HG03108 (cell line): ENCODE measurements around the gene ASTN2.
"Not testable (repeated sequence)": the region's sequence is repeated elsewhere in the genome, so short reads cannot be mapped to it uniquely, and the experiment has no call there.

Source experiments
- ATAC-seq: cut with Tn5 transposase; IDR thresholded peaks from one replicate; pipeline ENCODE4 v1.9.1; 2021; ENCODE audit warnings: moderate library complexity; ENCODE audit not compliant: unreplicated experiment

ASTN2 gene

GRCh38 chr9:116476002-116476401 is 938.9 kb downstream of the ASTN2 start:
- no peak for ATAC-seq

GRCh38 chr9:116475201-116475600 is 939.7 kb downstream of the ASTN2 start:
- no peak for ATAC-seq

- no peak for ATAC-seq
Observed at GRCh38 chr9:116471944-116472506, 942.8 kb downstream of the ASTN2 start.

GRCh38 chr9:116471093-116471906 is 943.6 kb downstream of the ASTN2 start:
- no peak for ATAC-seq

GRCh38 chr9:116468793-116469527 is 945.9 kb downstream of the ASTN2 start:
- ATAC-seq, result no peak

- ATAC-seq, result no peak
Observed at GRCh38 chr9:116468369-116468768, 946.5 kb downstream of the ASTN2 start.

GRCh38 chr9:116467740-116468351 is 947.0 kb downstream of the ASTN2 start:
- no peak for ATAC-seq

- ATAC-seq, result no peak
Observed at GRCh38 chr9:116466271-116467235, 948.3 kb downstream of the ASTN2 start.

GRCh38 chr9:116465576-116466270 is 949.1 kb downstream of the ASTN2 start:
- no peak for ATAC-seq

GRCh38 chr9:116464987-116465571 is 949.8 kb downstream of the ASTN2 start:
- ATAC-seq, result no peak

- ATAC-seq, result no peak
Observed at GRCh38 chr9:116464423-116464822, 950.4 kb downstream of the ASTN2 start.

- ATAC-seq, result no peak
Observed at GRCh38 chr9:116461632-116462031, 953.2 kb downstream of the ASTN2 start.

GRCh38 chr9:116460026-116460425 is 954.8 kb downstream of the ASTN2 start:
- no peak for ATAC-seq

- ATAC-seq, result no peak
Observed at GRCh38 chr9:116459576-116459975, 955.3 kb downstream of the ASTN2 start.

GRCh38 chr9:116456490-116457088 is 958.3 kb downstream of the ASTN2 start:
- no peak for ATAC-seq

GRCh38 chr9:116454539-116454938 is 960.3 kb downstream of the ASTN2 start:
- not testable (repeated sequence) for ATAC-seq

GRCh38 chr9:116453785-116454184 is 961.1 kb downstream of the ASTN2 start:
- ATAC-seq, result no peak

GRCh38 chr9:116452634-116453033 is 962.2 kb downstream of the ASTN2 start:
- ATAC-seq, result no peak

- no peak for ATAC-seq
Observed at GRCh38 chr9:116452227-116452626, 962.6 kb downstream of the ASTN2 start.
